ENCODE results near the gene PLIN4.

Gene PLIN4

DNA sequence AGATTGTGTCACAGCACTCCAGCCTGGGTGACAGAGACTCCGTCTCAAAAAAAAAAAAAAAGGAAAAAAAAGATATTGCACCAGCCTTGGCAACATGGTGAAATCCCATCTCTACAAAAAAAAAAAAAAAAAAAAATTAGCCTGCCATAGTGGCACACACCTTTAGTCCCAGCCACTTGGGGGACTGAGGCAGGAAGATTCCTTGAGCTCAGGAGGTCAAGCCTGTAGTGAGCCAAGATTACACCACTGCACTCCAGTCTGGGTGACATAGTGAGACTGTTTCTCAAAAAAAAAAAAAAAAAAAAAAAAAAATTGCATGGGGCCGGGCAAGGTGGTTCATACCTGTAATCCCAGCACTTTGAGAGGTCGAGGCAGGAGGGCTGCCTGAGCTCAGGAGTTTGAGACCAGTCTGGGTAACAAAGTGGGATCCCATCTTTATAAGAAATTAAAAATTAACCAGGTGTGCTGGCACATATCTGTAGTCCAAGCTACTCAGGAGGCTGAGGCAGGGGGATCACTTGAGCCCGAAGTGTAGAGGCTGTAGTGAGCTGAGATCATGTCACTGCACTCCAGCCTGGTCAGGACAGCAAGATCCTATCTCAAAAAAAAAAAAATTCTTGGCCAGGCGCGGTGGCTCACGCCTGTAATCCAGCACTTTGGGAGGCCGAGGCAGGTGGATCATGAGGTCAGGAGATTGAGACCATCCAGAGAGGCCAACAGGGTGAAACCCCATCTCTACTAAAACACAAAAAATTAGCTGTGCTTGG lies 53.3 kb downstream of the PLIN4 start:
- DNase-seq = no peak

DNA sequence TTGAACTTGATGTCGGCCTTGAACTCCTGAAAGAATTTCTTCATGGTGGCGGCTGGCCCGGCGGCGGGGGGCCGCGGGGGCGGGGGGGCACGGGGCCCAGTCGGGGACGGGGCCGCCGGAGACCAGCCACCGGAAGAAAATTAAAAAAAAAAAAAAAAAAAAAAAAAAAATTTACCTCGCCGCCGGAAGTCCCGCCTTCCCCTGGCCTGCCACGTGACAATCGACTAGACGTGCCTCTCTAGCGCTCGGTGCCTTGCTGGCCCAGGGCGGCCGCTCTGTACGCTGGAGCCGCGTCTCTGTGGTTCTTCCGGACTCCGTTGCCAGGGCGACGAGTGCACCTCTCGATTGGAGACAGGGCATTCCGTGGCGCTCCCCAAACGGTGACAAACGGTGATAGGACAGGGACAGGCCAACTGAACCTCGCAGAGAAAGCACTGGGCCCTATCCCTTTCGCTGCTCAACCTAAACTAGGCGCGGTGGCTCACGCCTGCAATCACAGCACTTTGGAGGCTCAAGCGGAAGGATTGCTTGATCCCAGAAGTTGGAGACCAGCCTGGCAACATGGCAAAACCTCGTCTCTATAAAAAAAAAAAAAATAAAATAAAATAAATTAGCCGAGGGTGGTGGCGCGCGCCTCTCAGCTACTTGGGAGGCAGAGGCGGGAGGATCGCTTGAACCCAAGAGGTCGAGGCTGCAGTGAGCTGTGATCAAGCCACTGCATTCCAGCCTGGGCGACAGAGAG lies 60.5 kb downstream of the PLIN4 start, which contains the start of gene UBXN6:
UBXN6 (minus strand) TSS at position 141 of the 742 bp plus-strand sequence; CDS start at position 44, 97 bp downstream.
- peak; percentile 58 to 99 (median 95) for DNase-seq

DNA sequence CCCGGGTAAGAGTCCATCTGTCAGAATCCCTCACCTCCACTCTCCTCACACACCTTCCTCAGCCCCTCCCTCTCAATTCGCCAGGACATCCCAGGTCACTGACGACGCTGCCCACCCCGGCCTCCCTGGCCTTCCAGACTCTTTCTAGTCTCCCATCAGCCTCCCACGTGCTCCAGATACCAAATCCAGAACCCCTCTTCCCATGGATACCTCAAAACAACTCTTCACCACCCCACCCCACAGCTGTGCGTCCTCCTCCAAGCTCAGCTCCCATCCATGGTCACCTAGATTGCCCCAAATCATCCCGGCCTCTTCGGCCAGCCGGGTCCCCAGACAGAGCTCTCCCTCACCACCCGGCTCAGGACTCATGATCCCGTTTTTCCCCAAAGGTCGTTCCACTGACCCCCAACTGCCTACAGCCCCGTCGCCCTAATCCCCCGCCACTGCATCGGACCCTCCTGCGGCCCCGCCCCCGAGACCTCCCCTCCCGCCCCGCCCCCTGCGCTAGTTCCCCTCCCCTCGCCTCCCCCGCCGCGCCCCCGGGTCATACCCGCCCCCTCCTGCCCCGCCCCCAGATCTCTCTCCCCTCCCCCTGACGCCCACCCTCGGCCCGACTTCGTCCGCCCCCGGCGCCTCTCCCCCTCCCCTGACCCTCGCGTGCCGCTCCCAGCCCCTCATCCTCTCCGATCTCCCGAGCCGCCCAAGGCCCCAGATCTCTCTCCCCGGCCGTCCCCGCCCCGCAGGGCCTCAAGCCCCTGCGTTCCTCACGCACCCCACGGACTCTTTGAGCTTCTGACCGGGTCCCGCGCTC lies 61.2 kb downstream of the PLIN4 start:
- DNase-seq = peak in 27 of 56 donors; percentile 30 to 65 (median 53)

DNA sequence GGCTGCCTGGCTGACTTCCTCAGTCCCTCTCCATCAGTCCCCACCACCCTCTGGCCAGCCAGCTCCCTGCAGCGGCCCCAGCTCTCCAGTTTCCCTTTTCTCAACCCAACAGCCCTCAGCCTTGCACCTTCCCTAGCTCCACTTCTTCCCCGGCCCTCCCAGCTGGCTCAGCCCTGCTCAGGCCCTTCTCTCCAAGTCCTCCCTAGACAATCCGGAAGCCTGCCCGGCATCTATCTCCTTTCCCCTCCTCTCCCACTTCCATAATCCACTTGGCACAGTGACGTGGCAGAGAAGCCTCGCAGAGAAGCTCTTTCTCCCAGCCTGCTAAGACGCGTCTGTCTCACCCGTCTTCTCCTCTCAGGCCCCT lies 61.8 kb downstream of the PLIN4 start:
- peak in 22 of 56 donors; percentile 8 to 56 (median 36) for DNase-seq

DNA sequence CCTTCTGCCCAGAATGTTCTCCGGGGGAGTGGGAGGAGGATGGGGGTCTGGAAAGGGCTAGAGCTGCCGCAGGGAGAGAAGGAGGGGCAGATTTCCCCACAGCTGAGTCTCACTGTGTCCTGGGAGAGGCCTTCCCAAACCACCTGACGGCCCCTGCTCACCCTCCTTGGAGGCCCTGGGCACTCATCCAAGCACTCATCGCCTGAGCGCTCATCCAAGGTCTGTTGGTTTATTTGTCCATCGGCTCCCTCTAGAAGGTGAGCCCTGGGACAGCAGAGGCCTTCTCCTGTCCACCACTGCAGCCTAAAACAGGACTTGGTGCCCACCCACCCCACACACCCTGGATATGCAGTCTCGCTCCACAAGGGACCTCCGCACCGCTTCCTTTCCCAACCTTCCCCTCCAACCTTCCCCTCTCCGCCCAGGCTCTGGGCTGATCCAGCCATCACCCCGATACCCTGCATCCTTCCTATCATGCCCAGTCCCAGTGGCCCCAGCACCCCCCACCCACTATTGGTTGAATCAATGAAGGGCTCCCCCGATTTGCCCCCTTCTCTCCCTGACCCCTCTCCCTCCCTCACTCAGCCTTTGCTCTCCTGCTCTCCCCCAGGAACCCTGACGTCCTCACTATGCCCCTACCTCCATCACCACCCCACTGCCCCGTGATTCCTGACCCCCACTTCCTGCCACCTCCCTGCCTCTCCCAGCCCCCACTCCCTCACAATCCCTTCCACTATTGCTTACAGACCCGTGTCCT lies 62.4 kb downstream of the PLIN4 start:
- DNase-seq = peak in 9 of 56 donors; percentile 8 to 52 (median 23)

DNA sequence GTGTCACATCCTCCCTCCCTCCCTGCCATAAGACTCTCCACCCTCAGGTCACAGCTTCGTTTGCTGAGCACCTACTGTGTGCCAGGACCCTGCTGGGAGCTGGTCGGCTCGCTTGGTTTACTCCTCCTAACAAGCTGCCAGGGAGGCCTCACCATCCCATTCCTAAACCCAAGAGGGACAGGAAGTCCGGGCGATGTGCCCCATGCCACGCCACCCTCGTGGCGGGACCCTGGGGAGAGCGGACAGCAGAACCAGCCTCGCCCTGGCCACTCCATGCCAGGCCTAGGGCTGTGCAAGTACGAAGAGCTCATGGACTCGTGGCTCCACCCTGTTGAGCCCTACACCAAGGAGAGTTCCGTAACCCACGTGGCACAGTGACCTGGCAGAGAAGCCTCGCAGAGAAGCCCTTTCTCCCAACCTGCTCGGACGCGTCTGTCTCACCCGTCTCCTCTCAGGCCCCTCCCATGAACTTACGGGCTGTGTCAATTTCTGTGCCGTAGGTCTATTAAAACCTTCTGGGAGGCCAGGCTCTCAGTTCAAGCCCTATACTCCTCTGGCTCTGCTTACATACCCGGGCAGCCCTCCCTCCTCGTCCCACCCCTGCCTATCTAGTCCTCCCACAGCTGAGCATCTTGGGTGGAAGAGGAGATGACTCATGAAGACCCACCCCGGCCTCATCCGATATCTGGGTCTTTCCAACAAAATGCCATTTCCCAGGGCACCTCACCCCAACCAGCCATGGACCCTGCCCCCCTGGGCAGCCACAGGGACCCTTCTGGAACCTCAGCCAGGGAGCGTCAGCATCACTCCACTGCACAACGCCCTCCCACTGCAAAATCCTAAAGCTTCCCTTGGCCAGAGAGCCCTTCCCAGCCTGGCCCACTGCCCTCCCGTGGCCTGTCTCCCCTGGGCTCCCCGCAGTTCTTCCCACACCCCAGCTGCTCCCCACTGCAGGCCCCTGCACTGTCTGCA lies 63.3 kb downstream of the PLIN4 start:
- DNase-seq = peak in 15 of 56 donors; percentile 3 to 55 (median 21)

DNA sequence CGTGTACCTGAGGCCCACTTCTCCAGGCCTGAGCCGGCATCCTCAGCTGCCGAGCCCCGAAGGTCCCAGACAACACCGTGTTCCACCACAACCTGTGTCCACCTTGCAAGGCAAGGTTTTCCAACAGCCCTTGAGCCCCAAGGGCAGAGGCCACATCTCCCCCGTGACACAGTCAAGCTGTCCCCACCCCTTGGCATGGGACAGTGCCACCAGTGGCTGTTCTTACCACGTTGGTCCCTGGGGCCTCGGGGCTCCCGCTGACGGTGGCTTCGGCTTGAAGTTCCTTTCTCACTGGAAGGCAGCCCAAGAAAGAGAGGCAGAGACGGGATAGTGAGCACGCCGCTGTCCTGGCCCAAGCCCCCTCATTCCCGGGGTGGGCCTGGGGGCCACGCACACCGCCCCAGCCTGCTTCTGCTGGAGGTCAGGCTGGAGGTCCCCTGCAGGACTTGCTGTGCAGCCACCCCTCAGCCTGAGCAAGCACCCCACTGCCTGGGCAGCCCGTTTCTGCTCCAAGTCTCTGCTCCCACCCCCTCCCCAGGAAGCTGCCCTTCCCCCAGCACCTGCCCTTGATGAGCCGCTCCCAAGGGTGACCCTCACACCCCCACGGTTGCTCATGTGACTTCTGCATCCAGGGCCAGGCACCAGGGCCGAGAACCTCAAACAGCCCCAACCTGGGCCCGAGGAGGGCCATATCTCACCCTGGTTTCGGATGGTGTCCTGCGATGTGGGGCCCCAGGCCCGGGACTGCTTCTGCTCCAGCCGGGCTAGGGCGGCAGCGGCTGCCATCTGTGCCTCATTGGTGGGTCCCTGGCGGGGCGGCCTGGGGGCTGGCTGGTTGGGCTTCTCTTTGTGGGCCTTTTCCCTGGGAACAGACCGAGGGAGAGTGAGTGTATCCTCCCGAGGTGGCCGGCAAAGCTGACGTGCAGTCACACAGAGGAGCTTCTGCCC lies 64.8 kb downstream of the PLIN4 start:
- no peak for DNase-seq

DNA sequence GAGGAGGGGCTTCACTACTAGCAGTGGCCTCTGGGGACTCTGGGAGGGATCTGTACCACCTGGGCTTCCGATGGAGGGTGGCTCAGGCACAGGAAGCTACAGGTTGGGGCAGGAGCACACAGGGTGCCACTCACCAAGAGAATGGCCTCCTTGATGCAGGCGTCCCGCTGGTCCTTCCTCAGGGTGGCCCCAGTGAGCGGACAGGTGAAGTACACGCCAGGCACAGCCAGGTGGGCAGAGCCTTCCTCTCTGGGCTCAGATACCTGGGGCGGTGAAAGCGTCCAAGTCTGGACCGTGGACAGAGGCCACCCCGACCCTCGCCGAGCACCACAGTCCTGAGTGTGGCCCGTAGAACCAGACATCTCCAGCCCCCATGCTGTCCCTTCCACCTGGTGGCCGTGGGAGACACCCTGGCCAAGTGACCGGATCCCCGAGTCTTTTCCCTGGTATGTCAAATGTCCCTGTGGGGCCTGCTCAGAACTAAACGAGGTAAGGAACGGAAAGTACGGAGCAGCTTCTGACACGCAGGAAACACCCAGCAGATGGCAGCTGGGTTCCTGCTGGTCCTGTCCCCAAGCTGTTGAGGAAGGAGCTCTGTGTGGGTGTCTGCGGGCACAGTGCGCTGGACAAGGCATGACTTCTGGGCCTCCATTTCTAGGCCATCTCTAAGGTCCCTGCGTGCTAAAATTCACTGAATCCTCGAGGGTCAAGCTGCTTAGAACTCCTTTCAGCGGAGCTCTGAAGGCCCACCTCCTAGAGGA lies 65.9 kb downstream of the PLIN4 start:
- no peak for DNase-seq
